HepG2 (cell line): ENCODE data around the gene ANKRD35. TPM values are rescaled to one million over a fixed set of nuclear protein-coding genes. Genes with fewer than 3 reads are reported as not detected.

Source experiments
- ATAC-seq: fragments of 200-7000 bp; cut with Tn5 transposase; 3 replicates; pipeline ENCODE4 v1.9.1; 2020; ENCODE audit warnings: mild to moderate bottlenecking, moderate library complexity
- Bru-seq: library from RNA; stranded (reverse); fragments of 400-500 nt; gene quantifications from one replicate; lab custom pipeline; 2021; lab: Mats Ljungman, UMichigan
- BruChase-seq, 2 experiments: library from RNA; stranded (reverse); fragments of 400-500 nt; gene quantifications; one replicate each; lab custom pipeline; 2021; lab: Mats Ljungman, UMichigan
- BruUV-seq: library from RNA; stranded (reverse); fragments of 400-500 nt; replicated peaks from 2 replicates; lab custom pipeline; 2021; lab: Mats Ljungman, UMichigan
- CTCF ChIA-PET: fragments of 300-600 bp; formaldehyde crosslinking; extraction: SDS; loops from one replicate; lab custom pipeline; 2021; ENCODE audit warnings: low total read pairs, inconsistent platforms, low intra/inter-chr PET ratio; lab: Yijun Ruan, JAX
- POLR2A ChIA-PET: fragments of 350-600 bp; sonication (Branson Sonifier 250); formaldehyde crosslinking; loops from one replicate; lab custom pipeline; 2020; ENCODE audit warnings: antibody characterized with exemption, inconsistent platforms; lab: Yijun Ruan, JAX
- DNase-seq: peaks from one replicate; pipeline ENCODE4 v3.0.0-alpha.2; 2015; ENCODE audit warnings: low spot score
- FAIRE-seq: peaks from 3 replicates; lab custom pipeline; 2011; peaks lifted over from hg19 to GRCh38; lab: Jason Lieb, UNC
- H2AFZ ChIP-seq: one replicate; pipeline ENCODE4 v1.6.1; 2011; ENCODE audit warnings: low read length, inconsistent platforms
- H3K27ac ChIP-seq: fragments of 300-600 bp; 3 replicates; pipeline ENCODE4 v1.8.0; 2011; ENCODE audit warnings: mixed run types, mild to moderate bottlenecking, mixed read lengths, low read length, inconsistent platforms; ENCODE audit not compliant: insufficient read depth; ENCODE audit errors: extremely low read length
- H3K27me3 ChIP-seq, 2 experiments: fragments of 200-600 bp in 1 of 2; 2 replicates in 1 of 2; 3 replicates in 1 of 2; pipeline versions ENCODE4 v1.6.0 to v1.8.0; 2011; ENCODE audit warnings: low read length in 2 of 2, mild to moderate bottlenecking in 2 of 2, moderate library complexity in 2 of 2, inconsistent platforms in 1 of 2; ENCODE audit not compliant: insufficient read depth in 2 of 2, control insufficient read depth in 1 of 2
- H3K36me3 ChIP-seq, 2 experiments: fragments of 200-600 bp in 1 of 2; replicated peaks in 1 of 2; 2 replicates in 1 of 2; 3 replicates in 1 of 2; pipeline versions ENCODE4 v1.5.1 to v1.8.0; 2011; ENCODE audit warnings: low read length in 2 of 2, inconsistent platforms in 1 of 2; ENCODE audit not compliant: insufficient read depth in 2 of 2, control insufficient read depth in 1 of 2
- H3K4me1 ChIP-seq: 2 replicates; pipeline ENCODE4 v1.5.1; 2012; ENCODE audit warnings: low read length, inconsistent platforms; ENCODE audit not compliant: insufficient read depth
- H3K4me2 ChIP-seq: 2 replicates; pipeline ENCODE4 v1.6.0; 2011; ENCODE audit warnings: low read depth, low read length, inconsistent platforms
- H3K4me3 ChIP-seq, 3 experiments: fragments of 200-600 bp in 1 of 3; sonication (generic), shearing (Covaris generic) in 1 of 3; replicated peaks in 1 of 3; 2 replicates each; pipeline ENCODE4 v1.5.1; 2011 to 2016; ENCODE audit warnings: low read length in 3 of 3, inconsistent platforms in 2 of 3, low read depth in 2 of 3, mild to moderate bottlenecking in 2 of 3, control low read depth in 1 of 3, mixed read lengths in 1 of 3; ENCODE audit not compliant: insufficient read depth in 1 of 3
- H3K79me2 ChIP-seq: one replicate; pipeline ENCODE4 v1.6.1; 2011; ENCODE audit warnings: low read length, inconsistent platforms; ENCODE audit not compliant: insufficient read depth
- H3K9ac ChIP-seq: 2 replicates; pipeline ENCODE4 v1.6.0; 2011; ENCODE audit warnings: mild to moderate bottlenecking, low read depth, low read length, inconsistent platforms; ENCODE audit not compliant: insufficient read depth
- H3K9me3 ChIP-seq: 2 replicates; pipeline ENCODE4 v1.5.1; 2012; ENCODE audit warnings: mild to moderate bottlenecking, low read length
- H4K20me1 ChIP-seq: 2 replicates; pipeline ENCODE4 v1.6.0; 2011; ENCODE audit warnings: inconsistent platforms, mild to moderate bottlenecking, low read length, moderate library complexity; ENCODE audit not compliant: insufficient read depth
- HNRNPLL ChIP-seq: fragments of 200-400 bp; formaldehyde crosslinking; IDR thresholded peaks from 2 replicates; pipeline ENCODE4 v1.6.1; 2017; ENCODE audit warnings: mild to moderate bottlenecking, low read depth, low read length; ENCODE audit not compliant: poor library complexity, severe bottlenecking
- HOXA3 ChIP-seq: sonication (generic); formaldehyde crosslinking; IDR thresholded peaks from 2 replicates; pipeline ENCODE4 v1.5.0; 2020; ENCODE audit warnings: missing genetic modification reagents
- NFYB ChIP-seq: sonication (generic); formaldehyde crosslinking; IDR thresholded peaks from 2 replicates; pipeline ENCODE4 v1.4.0; 2020; ENCODE audit warnings: missing genetic modification reagents
- PHF21A ChIP-seq: sonication (generic); formaldehyde crosslinking; IDR thresholded peaks from 2 replicates; pipeline ENCODE4 v1.5.0; 2020; ENCODE audit warnings: mild to moderate bottlenecking, missing genetic modification reagents
- RFXAP ChIP-seq: sonication (generic); formaldehyde crosslinking; IDR thresholded peaks from 2 replicates; pipeline ENCODE4 v1.4.0; 2020; ENCODE audit warnings: missing genetic modification reagents, borderline replicate concordance
- ZNF296 ChIP-seq: sonication (generic); formaldehyde crosslinking; conservative IDR thresholded peaks from 2 replicates; pipeline ENCODE4 v1.5.0; 2020; ENCODE audit warnings: mild to moderate bottlenecking, missing genetic modification reagents
- ZNF354B ChIP-seq: sonication (generic); formaldehyde crosslinking; IDR thresholded peaks from 2 replicates; pipeline ENCODE4 v1.8.0; 2022; ENCODE audit warnings: mild to moderate bottlenecking, missing genetic modification reagents
- ZNF713 ChIP-seq: sonication (generic); formaldehyde crosslinking; IDR thresholded peaks from 2 replicates; pipeline ENCODE4 v1.4.0; 2020; ENCODE audit warnings: mild to moderate bottlenecking, missing genetic modification reagents
- WGBS: methylation state at CpG from one replicate; pipeline ENCODE4 v1.1.6; 2017; ENCODE audit warnings: low lambda C conversion rate; 5-methylcytosine and 5-hydroxymethylcytosine counted together
- in situ Hi-C: cut with HindIII; loops from 2 replicates; pipeline ENCODE4 v1.10.0; 2017; ENCODE audit warnings: low pct_unique_long_range_greater_than_20kb; ENCODE audit not compliant: extremely low pct_ligation_motif_present
- intact Hi-C: fragments of 100-400 bp; cut with micrococcal nuclease; formaldehyde crosslinking; loops from one replicate; pipeline ENCODE4 v1.10.0; 2022; ENCODE audit not compliant: unreplicated experiment
- long read RNA-seq, 2 experiments: library from RNA in 1 of 2; library from polyadenylated mRNA in 1 of 2; stranded (forward) in 1 of 2; unstranded in 1 of 2; transcript quantifications; one replicate each; pipeline ENCODE4 v2.0.0, GENCODE V29; 2019 to 2022
- polyA minus RNA-seq, 3 experiments: library from RNA; depleted of rRNA, polyadenylated mRNA; stranded (reverse); fragments of >200 nt; gene quantifications; 2 replicates each; pipeline ENCODE4 v1.2.3, GENCODE V29; 2011; ENCODE audit warnings: low replicate concordance in 1 of 3
- polyA plus RNA-seq, 8 experiments: library from polyadenylated mRNA; depleted of rRNA in 3 of 8; stranded (reverse) in 7 of 8; unstranded in 1 of 8; fragments of >200 nt; fragmentation: Illumina TruSeq in 4 of 8; extraction: Trizol in 4 of 8; gene quantifications; 2 replicates each; pipeline versions ENCODE4 v1.2.1 to v1.2.3, GENCODE V29; 2011 to 2016; ENCODE audit warnings: low read depth in 4 of 8, missing spikeins in 1 of 8, mixed read lengths in 1 of 8; ENCODE audit not compliant: insufficient read depth in 1 of 8
- total RNA-seq, 5 experiments: library from RNA; depleted of rRNA; stranded (reverse); fragments of >200 nt; fragmentation: Illumina TruSeq; extraction: Trizol; gene quantifications; 2 replicates each; pipeline ENCODE4 v1.2.3, GENCODE V29; 2016; ENCODE audit warnings: low read depth in 1 of 5
- TF ChIP-seq, protein P1 (sequence below): sonication (generic); formaldehyde crosslinking; IDR thresholded peaks from 2 replicates; pipeline ENCODE4 v1.5.1; 2020; ENCODE audit warnings: mild to moderate bottlenecking, missing genetic modification reagents, moderate library complexity

ANKRD35 gene, protein sequence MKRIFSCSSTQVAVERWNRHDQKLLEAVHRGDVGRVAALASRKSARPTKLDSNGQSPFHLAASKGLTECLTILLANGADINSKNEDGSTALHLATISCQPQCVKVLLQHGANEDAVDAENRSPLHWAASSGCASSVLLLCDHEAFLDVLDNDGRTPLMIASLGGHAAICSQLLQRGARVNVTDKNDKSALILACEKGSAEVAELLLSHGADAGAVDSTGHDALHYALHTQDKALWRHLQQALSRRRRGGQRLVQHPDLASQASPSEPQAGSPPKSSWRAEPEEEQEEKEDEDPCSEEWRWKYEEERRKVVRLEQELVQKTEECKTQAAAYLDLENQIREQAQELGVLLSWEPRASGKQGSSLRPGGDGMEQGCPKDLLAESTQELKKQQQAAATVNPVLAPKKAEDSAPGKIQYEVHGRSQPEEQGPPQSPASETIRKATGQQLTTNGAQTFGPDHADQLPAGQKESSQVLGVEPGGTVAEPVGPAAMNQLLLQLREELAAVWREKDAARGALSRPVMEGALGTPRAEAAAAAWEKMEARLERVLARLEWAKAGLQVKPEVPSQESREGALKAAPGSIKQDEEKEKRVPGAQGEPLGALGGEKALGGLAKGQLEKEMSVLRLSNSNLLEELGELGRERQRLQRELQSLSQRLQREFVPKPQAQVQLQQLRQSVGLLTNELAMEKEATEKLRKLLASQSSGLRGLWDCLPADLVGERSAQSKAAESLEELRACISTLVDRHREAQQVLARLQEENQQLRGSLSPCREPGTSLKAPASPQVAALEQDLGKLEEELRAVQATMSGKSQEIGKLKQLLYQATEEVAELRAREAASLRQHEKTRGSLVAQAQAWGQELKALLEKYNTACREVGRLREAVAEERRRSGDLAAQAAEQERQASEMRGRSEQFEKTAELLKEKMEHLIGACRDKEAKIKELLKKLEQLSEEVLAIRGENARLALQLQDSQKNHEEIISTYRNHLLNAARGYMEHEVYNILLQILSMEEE
- total RNA-seq (2016; rRNA removed; fragmentation: Illumina TruSeq; extraction: Trizol) (0.02 TPM in 1 of 2 replicates, not detected in the other), polyA plus RNA-seq (2011; rRNA removed) (not detected in 2 replicates), polyA minus RNA-seq (2011; rRNA and poly(A)+ RNA removed; ENCODE audit: low replicate concordance) (0.10 TPM in 1 of 2 replicates, not detected in the other), Bru-seq, nascent RNA (not detected), BruChase-seq, experiment 1, labeled RNA remaining after a 6-hour chase (percentile 16 among the genes with signal in this experiment), BruChase-seq, experiment 2, labeled RNA remaining after a 2-hour chase (not detected)
- total RNA-seq (2016; cell fraction: cytosol; rRNA removed; fragmentation: Illumina TruSeq; extraction: Trizol; ENCODE audit: low read depth), result not detected in 2 replicates
- not detected in 2 replicates for total RNA-seq (2016; cell fraction: insoluble cytoplasmic fraction; rRNA removed; fragmentation: Illumina TruSeq; extraction: Trizol)
- not detected in 2 replicates for total RNA-seq (2016; cell fraction: membrane; rRNA removed; fragmentation: Illumina TruSeq; extraction: Trizol)
- not detected in 2 replicates for total RNA-seq (2016; cell fraction: nucleus; rRNA removed; fragmentation: Illumina TruSeq; extraction: Trizol)
- 0.01 TPM in 2 replicates for polyA plus RNA-seq (2011; cell fraction: cytosol; rRNA removed)
- polyA plus RNA-seq (2011; cell fraction: nucleus; rRNA removed), result not detected in 2 replicates
- not detected in 2 replicates for polyA plus RNA-seq (2012)
- polyA plus RNA-seq (2016; cell fraction: cytosol; fragmentation: Illumina TruSeq; extraction: Trizol; ENCODE audit: low read depth), result not detected in 2 replicates
- polyA plus RNA-seq (2016; cell fraction: insoluble cytoplasmic fraction; fragmentation: Illumina TruSeq; extraction: Trizol; ENCODE audit: low read depth), result not detected in 2 replicates
- polyA plus RNA-seq (2016; cell fraction: membrane; fragmentation: Illumina TruSeq; extraction: Trizol; ENCODE audit: low read depth), result not detected in 2 replicates
- polyA plus RNA-seq (2016; cell fraction: nucleus; fragmentation: Illumina TruSeq; extraction: Trizol; ENCODE audit: insufficient read depth, low read depth), result not detected in 2 replicates
- polyA minus RNA-seq (2011; cell fraction: cytosol; rRNA and poly(A)+ RNA removed), result not detected in 2 replicates
- polyA minus RNA-seq (2011; cell fraction: nucleus; rRNA and poly(A)+ RNA removed), result 0.13 TPM in 1 of 2 replicates, not detected in the other
- long read RNA-seq, experiment 1, result 0 reads
- long read RNA-seq, experiment 2, result 0 reads

DNA sequence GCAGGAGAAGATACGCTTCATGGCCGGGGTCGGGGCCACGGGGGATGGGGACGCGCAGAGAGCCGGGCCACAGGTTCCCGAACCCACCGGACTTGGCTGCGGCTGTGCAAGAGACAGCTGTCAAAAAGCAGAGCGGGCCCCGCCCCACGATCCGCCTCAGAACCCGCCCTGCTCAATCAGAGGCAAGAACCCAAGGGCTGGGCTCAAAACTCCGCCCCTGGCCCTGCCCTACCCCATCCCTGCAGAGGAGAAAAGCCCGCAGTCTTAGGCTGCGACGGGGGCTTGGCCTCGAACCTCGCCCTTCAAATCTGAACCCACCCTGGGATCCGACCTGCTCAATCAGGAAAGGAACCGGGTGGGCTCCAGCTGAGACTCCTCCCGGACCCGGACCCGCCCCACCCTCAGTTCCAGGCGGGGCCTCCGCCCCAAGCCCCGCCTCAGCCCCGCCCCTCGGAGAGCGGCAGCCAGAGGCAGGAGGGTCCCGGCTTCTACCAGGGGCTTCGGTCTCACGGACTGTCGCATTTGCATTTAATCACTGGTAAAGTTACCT, at the start of gene ANKRD35:
Gene ANKRD35 (minus strand): TSS at position 129 of the 550 bp plus-strand sequence. CDS start 108 bp downstream, at position 21.
- no TSS peak for BruUV-seq
- H3K4me3 ChIP-seq, result peak within 1 kb of the TSS; percentile 63 to 80 (median 71)
- no peaks in the 10 kb centered on the region for H3K79me2 ChIP-seq
- peak; percentile 63 for DNase-seq
- peaks cover 43% of the 10 kb centered on the region for H3K4me1 ChIP-seq
- intact Hi-C loops, result no loop called here
- no peaks in the 10 kb centered on the region for H4K20me1 ChIP-seq
- no peak for FAIRE-seq
- 2% methylated on average over 17 of the region's 36 CpGs for WGBS
- H3K27ac ChIP-seq, result no peak within 1 kb of the TSS
- no peaks in the 10 kb centered on the region for H3K36me3 ChIP-seq
- ATAC-seq, result peak; percentile 99
- H3K27me3 ChIP-seq, result peaks cover 2 to 26% of the 10 kb centered on the region in 2 experiments
- CTCF ChIA-PET, result no interaction called here
- peak within 1 kb of the TSS; percentile 75 for H3K4me2 ChIP-seq
- H3K9ac ChIP-seq, result no peak within 1 kb of the TSS
- in situ Hi-C loops, result loop anchor here (5.0 to 10.0 kb wide), 2 partner anchors 41 to 119 kb away; partner anchors contain the start of gene RBM8A
- H2AFZ ChIP-seq, result peak within 1 kb of the TSS; percentile 72
- POLR2A ChIA-PET, result interaction anchor here (0.6 to 3.8 kb wide), 4 partner anchors 27 to 69 kb away, joined by 3 to 14 read pairs (median 4); partner anchors contain the start of genes PIAS3 and RBM8A
- no peaks in the 10 kb centered on the region for H3K9me3 ChIP-seq
- TF ChIP-seq, protein P1, sequence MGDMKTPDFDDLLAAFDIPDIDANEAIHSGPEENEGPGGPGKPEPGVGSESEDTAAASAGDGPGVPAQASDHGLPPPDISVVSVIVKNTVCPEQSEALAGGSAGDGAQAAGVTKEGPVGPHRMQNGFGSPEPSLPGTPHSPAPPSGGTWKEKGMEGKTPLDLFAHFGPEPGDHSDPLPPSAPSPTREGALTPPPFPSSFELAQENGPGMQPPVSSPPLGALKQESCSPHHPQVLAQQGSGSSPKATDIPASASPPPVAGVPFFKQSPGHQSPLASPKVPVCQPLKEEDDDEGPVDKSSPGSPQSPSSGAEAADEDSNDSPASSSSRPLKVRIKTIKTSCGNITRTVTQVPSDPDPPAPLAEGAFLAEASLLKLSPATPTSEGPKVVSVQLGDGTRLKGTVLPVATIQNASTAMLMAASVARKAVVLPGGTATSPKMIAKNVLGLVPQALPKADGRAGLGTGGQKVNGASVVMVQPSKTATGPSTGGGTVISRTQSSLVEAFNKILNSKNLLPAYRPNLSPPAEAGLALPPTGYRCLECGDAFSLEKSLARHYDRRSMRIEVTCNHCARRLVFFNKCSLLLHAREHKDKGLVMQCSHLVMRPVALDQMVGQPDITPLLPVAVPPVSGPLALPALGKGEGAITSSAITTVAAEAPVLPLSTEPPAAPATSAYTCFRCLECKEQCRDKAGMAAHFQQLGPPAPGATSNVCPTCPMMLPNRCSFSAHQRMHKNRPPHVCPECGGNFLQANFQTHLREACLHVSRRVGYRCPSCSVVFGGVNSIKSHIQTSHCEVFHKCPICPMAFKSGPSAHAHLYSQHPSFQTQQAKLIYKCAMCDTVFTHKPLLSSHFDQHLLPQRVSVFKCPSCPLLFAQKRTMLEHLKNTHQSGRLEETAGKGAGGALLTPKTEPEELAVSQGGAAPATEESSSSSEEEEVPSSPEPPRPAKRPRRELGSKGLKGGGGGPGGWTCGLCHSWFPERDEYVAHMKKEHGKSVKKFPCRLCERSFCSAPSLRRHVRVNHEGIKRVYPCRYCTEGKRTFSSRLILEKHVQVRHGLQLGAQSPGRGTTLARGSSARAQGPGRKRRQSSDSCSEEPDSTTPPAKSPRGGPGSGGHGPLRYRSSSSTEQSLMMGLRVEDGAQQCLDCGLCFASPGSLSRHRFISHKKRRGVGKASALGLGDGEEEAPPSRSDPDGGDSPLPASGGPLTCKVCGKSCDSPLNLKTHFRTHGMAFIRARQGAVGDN (CRISPR knock-in tag), result peak; percentile 33; the same call in 1 of the 2 replicates
- peak; percentile 49 for TF ChIP-seq NFYB (CRISPR knock-in tag)
- TF ChIP-seq ZNF354B (CRISPR knock-in tag), result no peak
- TF ChIP-seq ZNF713, result no peak
- no peak for TF ChIP-seq ZNF296 (CRISPR knock-in tag)
- TF ChIP-seq RFXAP (CRISPR knock-in tag), result no peak
- TF ChIP-seq HNRNPLL, result peak; percentile 58
- TF ChIP-seq PHF21A, result no peak
- TF ChIP-seq HOXA3 (CRISPR knock-in tag), result no peak
